OCI-LY3 (cell line): ENCODE measurements around the gene CPSF4.
"Not testable (repeated sequence)": the region's sequence is repeated elsewhere in the genome, so short reads cannot be mapped to it uniquely, and the experiment has no call there.

Experiments
- H2AFZ ChIP-seq: fragments of 200-600, 300-600 bp; shearing (Covaris generic); 2 replicates; pipeline ENCODE4 v1.6.0; 2014; ENCODE audit warnings: antibody characterized with exemption, low read depth, low read length
- H3K27ac ChIP-seq: fragments of 200-600, 300-600 bp; sonication (generic); 2 replicates; pipeline ENCODE4 v1.5.1; 2014; ENCODE audit warnings: mild to moderate bottlenecking, low read length, moderate library complexity, mixed read lengths
- H3K27me3 ChIP-seq: fragments of 200-600, 300-600 bp; sonication (generic); 2 replicates; pipeline ENCODE4 v1.6.1; 2014; ENCODE audit warnings: low read depth, low read length, mixed read lengths
- H3K36me3 ChIP-seq: fragments of 200-600, 300-600 bp; sonication (generic); replicated peaks from 2 replicates; pipeline ENCODE3; 2014; ENCODE audit warnings: low read depth, low read length, mixed read lengths
- H3K4me1 ChIP-seq: fragments of 300-600, 200-600 bp; sonication (generic); 2 replicates; pipeline ENCODE4 v1.6.1; 2014; ENCODE audit warnings: low read length, mixed read lengths
- H3K4me2 ChIP-seq: fragments of 200-600, 300-600 bp; sonication (generic); 2 replicates; pipeline ENCODE4 v1.6.1; 2014; ENCODE audit warnings: low read length, mixed read lengths
- H3K4me3 ChIP-seq: fragments of 300-600, 200-600 bp; sonication (generic); 2 replicates; pipeline ENCODE4 v1.5.1; 2014; ENCODE audit warnings: antibody characterized with exemption, mild to moderate bottlenecking, low read length, moderate library complexity
- H3K79me2 ChIP-seq: fragments of 300-600, 200-600 bp; shearing (Covaris generic); 2 replicates; pipeline ENCODE4 v1.6.1; 2014; ENCODE audit warnings: mild to moderate bottlenecking, low read length, mixed read lengths
- H3K9ac ChIP-seq: fragments of 300-600, 200-600 bp; shearing (Covaris generic); 2 replicates; pipeline ENCODE4 v1.6.0; 2014; ENCODE audit warnings: mild to moderate bottlenecking, low read length, moderate library complexity
- H3K9me3 ChIP-seq: fragments of 200-600, 300-600 bp; shearing (Covaris generic); 2 replicates; pipeline ENCODE4 v1.6.1; 2014; ENCODE audit warnings: low read length, mixed read lengths; ENCODE audit not compliant: insufficient read depth
- H4K20me1 ChIP-seq: fragments of 200-600, 300-600 bp; sonication (generic); 2 replicates; pipeline ENCODE4 v1.6.1; 2016; ENCODE audit warnings: low read length, mixed read lengths; ENCODE audit not compliant: insufficient read depth
- EZH2phosphoT487 ChIP-seq: fragments of 200-600 bp; shearing (Covaris generic); IDR thresholded peaks from 2 replicates; pipeline ENCODE4 v1.6.1; 2018; ENCODE audit warnings: antibody characterized with exemption, mixed run types, low read depth
- TF ChIP-seq, protein P1 (sequence below): fragments of 200-600, 300-600 bp; sonication (generic); IDR thresholded peaks from 2 replicates; pipeline ENCODE4 v1.5.1; 2014; ENCODE audit warnings: antibody characterized with exemption, low read length, low read depth

The CPSF4 gene

GRCh38 chr7:99428972-99429566 lies 9.7 kb upstream of the CPSF4 start:
- no peak overlapping the region for H3K27ac ChIP-seq
- TF ChIP-seq, protein P1, sequence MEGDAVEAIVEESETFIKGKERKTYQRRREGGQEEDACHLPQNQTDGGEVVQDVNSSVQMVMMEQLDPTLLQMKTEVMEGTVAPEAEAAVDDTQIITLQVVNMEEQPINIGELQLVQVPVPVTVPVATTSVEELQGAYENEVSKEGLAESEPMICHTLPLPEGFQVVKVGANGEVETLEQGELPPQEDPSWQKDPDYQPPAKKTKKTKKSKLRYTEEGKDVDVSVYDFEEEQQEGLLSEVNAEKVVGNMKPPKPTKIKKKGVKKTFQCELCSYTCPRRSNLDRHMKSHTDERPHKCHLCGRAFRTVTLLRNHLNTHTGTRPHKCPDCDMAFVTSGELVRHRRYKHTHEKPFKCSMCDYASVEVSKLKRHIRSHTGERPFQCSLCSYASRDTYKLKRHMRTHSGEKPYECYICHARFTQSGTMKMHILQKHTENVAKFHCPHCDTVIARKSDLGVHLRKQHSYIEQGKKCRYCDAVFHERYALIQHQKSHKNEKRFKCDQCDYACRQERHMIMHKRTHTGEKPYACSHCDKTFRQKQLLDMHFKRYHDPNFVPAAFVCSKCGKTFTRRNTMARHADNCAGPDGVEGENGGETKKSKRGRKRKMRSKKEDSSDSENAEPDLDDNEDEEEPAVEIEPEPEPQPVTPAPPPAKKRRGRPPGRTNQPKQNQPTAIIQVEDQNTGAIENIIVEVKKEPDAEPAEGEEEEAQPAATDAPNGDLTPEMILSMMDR: no peak
- TF ChIP-seq EZH2phosphoT487: no peak

DNA sequence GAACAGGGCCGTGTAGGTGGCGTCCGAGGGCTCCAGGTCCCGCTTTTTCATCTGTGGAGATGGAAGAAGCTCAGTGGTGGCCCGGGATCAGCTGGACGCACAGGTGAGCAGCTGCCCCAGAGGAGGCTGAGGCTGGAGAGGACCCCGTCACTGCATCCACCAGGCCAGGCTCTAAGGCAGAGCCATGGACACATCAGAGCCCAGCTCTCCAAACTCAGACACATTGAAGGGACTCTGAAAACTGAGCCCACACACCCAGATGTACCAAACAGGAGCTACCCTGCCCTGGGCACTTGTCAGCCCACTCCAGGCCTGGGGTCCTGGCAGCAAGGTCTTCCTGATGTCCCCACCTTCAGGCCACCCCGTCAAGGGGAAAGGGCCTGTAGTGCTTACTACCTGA lies 9.0 kb upstream of the CPSF4 start:
- peaks cover 20% of the 10 kb centered on the region for H3K36me3 ChIP-seq
- no peaks in the 10 kb centered on the region for H3K79me2 ChIP-seq
- H3K9ac ChIP-seq: no peak overlapping the region
- no peaks in the 10 kb centered on the region for H3K4me1 ChIP-seq
- TF ChIP-seq, protein P1: no peak
- TF ChIP-seq EZH2phosphoT487: no peak
- no peak overlapping the region for H3K4me2 ChIP-seq
- no peaks in the 10 kb centered on the region for H4K20me1 ChIP-seq
- H3K4me3 ChIP-seq: no peak overlapping the region
- no peak overlapping the region for H3K27ac ChIP-seq
- H2AFZ ChIP-seq: no peak overlapping the region
- no peaks in the 10 kb centered on the region for H3K9me3 ChIP-seq
- no peaks in the 10 kb centered on the region for H3K27me3 ChIP-seq

More at GRCh38 chr7:99428972-99429566, 9.7 kb upstream of the CPSF4 start:
- no peak overlapping the region for H3K4me2 ChIP-seq
- H3K9me3 ChIP-seq: no peaks in the 10 kb centered on the region
- H3K27me3 ChIP-seq: no peaks in the 10 kb centered on the region
- no peaks in the 10 kb centered on the region for H3K4me1 ChIP-seq
- H3K36me3 ChIP-seq: peaks cover 20% of the 10 kb centered on the region
- no peaks in the 10 kb centered on the region for H4K20me1 ChIP-seq
- H3K9ac ChIP-seq: no peak overlapping the region
- H3K79me2 ChIP-seq: no peaks in the 10 kb centered on the region
- H3K4me3 ChIP-seq: no peak overlapping the region
- no peak overlapping the region for H2AFZ ChIP-seq

GRCh38 chr7:99431756-99432540 lies 6.8 kb upstream of the CPSF4 start:
- not testable (repeated sequence) for H3K79me2 ChIP-seq, H3K4me1 ChIP-seq, H3K27me3 ChIP-seq, H3K27ac ChIP-seq, H3K9ac ChIP-seq, H3K9me3 ChIP-seq, H3K4me3 ChIP-seq, H4K20me1 ChIP-seq, H2AFZ ChIP-seq, H3K4me2 ChIP-seq
- H3K36me3 ChIP-seq: peaks cover 20% of the 10 kb centered on the region

- H3K9me3 ChIP-seq: no peaks in the 10 kb centered on the region
- H3K9ac ChIP-seq: no peak overlapping the region
- no peaks in the 10 kb centered on the region for H3K27me3 ChIP-seq
- H4K20me1 ChIP-seq: no peaks in the 10 kb centered on the region
- no peak overlapping the region for H2AFZ ChIP-seq
- H3K4me2 ChIP-seq: no peak overlapping the region
- no peak overlapping the region for H3K4me3 ChIP-seq
- H3K36me3 ChIP-seq: peaks cover 20% of the 10 kb centered on the region
- no peak overlapping the region for H3K27ac ChIP-seq
- TF ChIP-seq EZH2phosphoT487: no peak
- TF ChIP-seq, protein P1: no peak
- H3K4me1 ChIP-seq: peaks cover 7% of the 10 kb centered on the region; the same call in 1 of the 2 replicates
- peaks cover 19% of the 10 kb centered on the region for H3K79me2 ChIP-seq
These were observed 5.6 kb upstream of the CPSF4 start for GRCh38 chr7:99433158-99433557.
